ENCODE data around the gene FANCD2.

DNA sequence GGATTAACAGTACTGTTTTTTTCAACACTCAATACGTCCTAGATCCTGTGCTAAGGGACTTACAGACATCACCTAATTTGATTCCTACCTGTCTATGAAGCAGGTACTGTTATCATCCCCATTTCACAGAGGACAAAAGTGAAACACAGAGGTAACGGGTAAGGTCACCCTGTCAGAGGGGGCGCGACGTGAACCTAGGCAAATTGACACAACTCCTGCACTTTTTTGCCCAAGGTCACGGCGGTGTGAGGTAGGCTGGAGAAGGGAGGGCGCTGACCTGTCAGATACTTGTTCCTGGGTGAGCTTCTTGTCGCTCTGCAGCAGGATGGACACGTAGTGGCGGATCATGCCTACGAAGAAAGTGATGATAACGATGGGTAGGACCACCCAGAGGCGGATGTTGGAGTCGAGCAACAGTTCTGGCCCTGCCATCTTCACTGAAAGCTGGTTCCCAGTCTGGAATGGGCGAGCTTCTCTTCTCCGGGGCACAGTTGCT is 40.0 kb upstream of the FANCD2 start:
- TF ChIP-seq, protein P1, sequence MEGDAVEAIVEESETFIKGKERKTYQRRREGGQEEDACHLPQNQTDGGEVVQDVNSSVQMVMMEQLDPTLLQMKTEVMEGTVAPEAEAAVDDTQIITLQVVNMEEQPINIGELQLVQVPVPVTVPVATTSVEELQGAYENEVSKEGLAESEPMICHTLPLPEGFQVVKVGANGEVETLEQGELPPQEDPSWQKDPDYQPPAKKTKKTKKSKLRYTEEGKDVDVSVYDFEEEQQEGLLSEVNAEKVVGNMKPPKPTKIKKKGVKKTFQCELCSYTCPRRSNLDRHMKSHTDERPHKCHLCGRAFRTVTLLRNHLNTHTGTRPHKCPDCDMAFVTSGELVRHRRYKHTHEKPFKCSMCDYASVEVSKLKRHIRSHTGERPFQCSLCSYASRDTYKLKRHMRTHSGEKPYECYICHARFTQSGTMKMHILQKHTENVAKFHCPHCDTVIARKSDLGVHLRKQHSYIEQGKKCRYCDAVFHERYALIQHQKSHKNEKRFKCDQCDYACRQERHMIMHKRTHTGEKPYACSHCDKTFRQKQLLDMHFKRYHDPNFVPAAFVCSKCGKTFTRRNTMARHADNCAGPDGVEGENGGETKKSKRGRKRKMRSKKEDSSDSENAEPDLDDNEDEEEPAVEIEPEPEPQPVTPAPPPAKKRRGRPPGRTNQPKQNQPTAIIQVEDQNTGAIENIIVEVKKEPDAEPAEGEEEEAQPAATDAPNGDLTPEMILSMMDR (IDR thresholded peaks at IDR 0.05), result no peak
- TF ChIP-seq POLR2AphosphoS5 (IDR thresholded peaks at IDR 0.05; ENCODE audit: insufficient read depth in 1 of 2, low read depth in 1 of 2) (no peak), POLR2A (IDR thresholded peaks at IDR 0.05) (no peak)
